KMS-11 (cell line): Measurements from ENCODE around the gene ARFIP2.
A peak's percentile ranks its signal among the peaks of the same experiment; 100 is the strongest.

Source experiments
- H2AFZ ChIP-seq: fragments of 200-600 bp; sonication (generic); 2 replicates; pipeline ENCODE4 v1.6.1; 2016; ENCODE audit warnings: antibody characterized with exemption, mixed run types, low read depth
- H3K27ac ChIP-seq: fragments of 200-600 bp; sonication (generic); 2 replicates; pipeline ENCODE4 v1.6.1; 2016; ENCODE audit warnings: mild to moderate bottlenecking, mixed run types
- H3K27me3 ChIP-seq: fragments of 200-600 bp; sonication (generic); 2 replicates; pipeline ENCODE4 v1.6.1; 2017; ENCODE audit warnings: mild to moderate bottlenecking, low read depth, mixed run types, moderate library complexity; ENCODE audit not compliant: insufficient read depth
- H3K36me3 ChIP-seq: fragments of 200-600 bp; sonication (generic); 2 replicates; pipeline ENCODE4 v1.6.1; 2017; ENCODE audit warnings: mild to moderate bottlenecking, mixed run types; ENCODE audit not compliant: insufficient read depth
- H3K4me1 ChIP-seq: fragments of 200-600 bp; sonication (generic); 2 replicates; pipeline ENCODE4 v1.6.1; 2016; ENCODE audit warnings: mild to moderate bottlenecking, low read depth, mixed run types; ENCODE audit not compliant: poor library complexity, severe bottlenecking
- H3K4me2 ChIP-seq: fragments of 200-600 bp; sonication (generic); 2 replicates; pipeline ENCODE4 v1.7.0; 2016; ENCODE audit warnings: mild to moderate bottlenecking, mixed run types
- H3K4me3 ChIP-seq: fragments of 200-600 bp; sonication (generic); IDR thresholded peaks from 2 replicates; pipeline ENCODE4 v1.6.1; 2017; ENCODE audit warnings: low read depth, low read length, mixed read lengths; ENCODE audit not compliant: insufficient read depth
- H3K79me2 ChIP-seq: fragments of 200-600 bp; sonication (generic); 2 replicates; pipeline ENCODE4 v1.6.1; 2016; ENCODE audit warnings: low read depth, mixed run types; ENCODE audit not compliant: insufficient read depth
- H3K9ac ChIP-seq: fragments of 200-600 bp; sonication (generic); 2 replicates; pipeline ENCODE4 v1.6.1; 2016; ENCODE audit warnings: mild to moderate bottlenecking, mixed run types
- H4K20me1 ChIP-seq: fragments of 200-600 bp; sonication (generic); 2 replicates; pipeline ENCODE4 v1.6.1; 2016; ENCODE audit warnings: mild to moderate bottlenecking, mixed run types; ENCODE audit not compliant: insufficient read depth
- TF ChIP-seq, protein P1 (sequence below): fragments of 200-600 bp; sonication (generic); conservative IDR thresholded peaks from 2 replicates; pipeline ENCODE4 v1.6.1; 2017; ENCODE audit warnings: low read depth, mild to moderate bottlenecking, antibody characterized with exemption, low read length, moderate library complexity, mixed read lengths

Gene ARFIP2

DNA sequence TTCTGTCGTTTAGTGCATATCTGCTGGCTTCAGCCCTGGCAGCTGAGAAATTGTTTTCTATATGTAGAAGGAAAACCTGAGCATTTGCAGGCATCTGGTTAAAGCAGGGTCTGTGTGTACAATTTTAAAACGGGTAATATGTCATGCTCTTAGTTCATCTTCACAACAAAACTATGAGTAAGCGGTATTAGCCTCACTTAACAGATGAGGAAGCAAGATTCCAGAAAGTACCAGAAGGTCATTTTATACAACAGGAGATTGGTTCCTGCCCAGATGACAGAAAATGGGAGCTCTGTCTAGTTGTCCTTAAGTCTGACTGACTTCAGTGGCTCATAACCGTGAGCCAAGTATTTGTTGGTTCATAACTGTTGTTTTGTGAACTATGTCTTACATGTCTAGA is 1.3 kb upstream of the ARFIP2 start:
- Histone ChIP-seq H3K27me3 (no peaks in the 10 kb centered on the region), H3K9ac (peak overlapping the region; percentile 87; the same call in 1 of the 2 replicates), H3K27ac (no peak overlapping the region), H3K36me3 (0 out of 2 replicates have a peak, but pooled peaks cover 5% of the 10 kb centered on the region), H3K79me2 (peaks cover 33% of the 10 kb centered on the region), H3K4me2 (peak overlapping the region; percentile 95), H4K20me1 (no peaks in the 10 kb centered on the region; the same call in 1 of the 2 replicates), H3K4me1 (peaks cover 20% of the 10 kb centered on the region), H3K4me3 (peak overlapping the region; percentile 40), H2AFZ (no peak overlapping the region)
- TF ChIP-seq, protein P1, sequence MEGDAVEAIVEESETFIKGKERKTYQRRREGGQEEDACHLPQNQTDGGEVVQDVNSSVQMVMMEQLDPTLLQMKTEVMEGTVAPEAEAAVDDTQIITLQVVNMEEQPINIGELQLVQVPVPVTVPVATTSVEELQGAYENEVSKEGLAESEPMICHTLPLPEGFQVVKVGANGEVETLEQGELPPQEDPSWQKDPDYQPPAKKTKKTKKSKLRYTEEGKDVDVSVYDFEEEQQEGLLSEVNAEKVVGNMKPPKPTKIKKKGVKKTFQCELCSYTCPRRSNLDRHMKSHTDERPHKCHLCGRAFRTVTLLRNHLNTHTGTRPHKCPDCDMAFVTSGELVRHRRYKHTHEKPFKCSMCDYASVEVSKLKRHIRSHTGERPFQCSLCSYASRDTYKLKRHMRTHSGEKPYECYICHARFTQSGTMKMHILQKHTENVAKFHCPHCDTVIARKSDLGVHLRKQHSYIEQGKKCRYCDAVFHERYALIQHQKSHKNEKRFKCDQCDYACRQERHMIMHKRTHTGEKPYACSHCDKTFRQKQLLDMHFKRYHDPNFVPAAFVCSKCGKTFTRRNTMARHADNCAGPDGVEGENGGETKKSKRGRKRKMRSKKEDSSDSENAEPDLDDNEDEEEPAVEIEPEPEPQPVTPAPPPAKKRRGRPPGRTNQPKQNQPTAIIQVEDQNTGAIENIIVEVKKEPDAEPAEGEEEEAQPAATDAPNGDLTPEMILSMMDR = no peak

DNA sequence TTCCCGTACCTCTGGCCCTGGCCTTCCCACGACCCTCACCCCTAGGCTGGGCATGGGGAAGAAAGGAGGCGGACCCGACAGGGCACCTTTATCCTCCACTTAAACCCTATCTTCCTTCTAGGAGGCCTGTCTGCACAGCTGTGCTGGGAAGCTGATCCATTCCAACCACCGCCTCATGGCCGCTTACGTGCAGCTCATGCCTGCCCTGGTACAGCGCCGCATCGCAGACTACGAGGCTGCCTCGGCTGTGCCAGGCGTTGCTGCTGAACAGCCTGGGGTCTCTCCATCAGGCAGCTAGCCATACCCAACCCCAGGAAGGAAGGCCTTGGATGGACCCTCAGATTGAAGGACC is 769 bp upstream of the ARFIP2 start:
- Histone ChIP-seq H3K4me3 (peak overlapping the region; percentile 40), H3K36me3 (0 out of 2 replicates have a peak, but pooled peaks cover 5% of the 10 kb centered on the region), H3K4me2 (peak overlapping the region; percentile 95), H3K4me1 (peaks cover 20% of the 10 kb centered on the region), H3K79me2 (peaks cover 33% of the 10 kb centered on the region), H2AFZ (peak overlapping the region; percentile 55; the same call in 1 of the 2 replicates), H3K27me3 (no peaks in the 10 kb centered on the region), H3K9ac (peak overlapping the region; percentile 87), H4K20me1 (no peaks in the 10 kb centered on the region; the same call in 1 of the 2 replicates), H3K27ac (peak overlapping the region; percentile 69)
- TF ChIP-seq, protein P1 = no peak

DNA sequence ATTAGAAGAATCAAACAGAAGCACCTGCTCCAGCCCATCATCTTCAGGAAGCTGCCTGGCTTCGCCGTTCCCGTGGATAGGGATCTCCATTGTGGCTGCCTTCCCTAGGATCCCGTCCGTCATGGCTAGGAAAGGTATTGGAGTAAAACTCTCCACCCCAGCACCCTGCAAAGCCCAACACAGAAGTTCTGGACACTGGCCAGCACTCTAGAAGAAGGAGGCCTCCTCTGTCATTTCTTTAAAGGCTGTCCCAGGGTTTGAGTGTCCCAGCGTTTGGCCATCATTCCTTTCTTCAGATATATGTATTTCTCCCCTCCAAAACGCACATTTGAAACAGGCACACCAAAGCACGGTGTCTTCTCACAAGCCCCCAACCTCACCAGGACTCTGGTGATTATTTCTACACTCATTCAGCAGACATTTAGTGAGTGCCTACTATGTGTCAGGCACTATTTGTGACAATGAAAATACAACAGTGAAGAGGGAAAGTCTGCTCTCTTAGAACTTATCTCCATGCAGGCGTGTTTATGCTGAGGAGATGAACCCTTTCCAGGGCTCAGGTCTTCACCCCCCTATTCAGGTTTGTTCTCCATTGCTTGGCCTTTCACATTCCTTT is 724 bp downstream of the ARFIP2 start:
- H3K36me3 ChIP-seq = 0 out of 2 replicates have a peak, but pooled peaks cover 5% of the 10 kb centered on the region
- peak overlapping the region; percentile 55; the same call in 1 of the 2 replicates for H2AFZ ChIP-seq
- H3K27me3 ChIP-seq = no peaks in the 10 kb centered on the region
- peak overlapping the region; percentile 87 for H3K9ac ChIP-seq
- peaks cover 20% of the 10 kb centered on the region for H3K4me1 ChIP-seq
- peak overlapping the region; percentile 78 for H3K4me2 ChIP-seq
- no peaks in the 10 kb centered on the region for H4K20me1 ChIP-seq
- peaks cover 33% of the 10 kb centered on the region for H3K79me2 ChIP-seq
- peak overlapping the region; percentile 69; the same call in 1 of the 2 replicates for H3K27ac ChIP-seq
- TF ChIP-seq, protein P1 = no peak
- H3K4me3 ChIP-seq = no peak overlapping the region

DNA sequence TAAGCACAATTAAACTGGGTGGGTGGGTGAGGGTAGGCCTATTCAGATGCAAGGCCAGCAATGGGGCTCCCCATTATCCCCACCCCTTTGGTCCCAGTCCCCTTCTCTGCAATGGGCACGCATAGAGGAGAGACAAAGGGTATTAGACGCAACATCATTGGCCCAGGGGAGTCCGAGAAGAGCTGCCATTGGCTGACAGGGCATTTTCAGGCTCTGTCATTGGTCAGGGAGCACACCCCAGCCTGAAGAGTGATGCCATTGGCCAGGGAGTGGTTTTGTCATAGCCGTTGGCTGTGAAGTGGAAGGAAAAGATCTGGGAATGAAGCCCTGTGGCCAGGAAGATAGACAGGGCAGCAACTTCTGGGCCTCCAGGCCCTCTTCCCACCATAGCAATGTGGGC is 4.6 kb downstream of the ARFIP2 start:
- peaks cover 15% of the 10 kb centered on the region for H3K4me1 ChIP-seq
- no peak overlapping the region for H3K9ac ChIP-seq
- no peaks in the 10 kb centered on the region for H3K27me3 ChIP-seq
- H3K79me2 ChIP-seq = peaks cover 11% of the 10 kb centered on the region; the same call in 1 of the 2 replicates
- no peak overlapping the region for H3K27ac ChIP-seq
- no peak overlapping the region for H3K4me2 ChIP-seq
- no peak overlapping the region for H3K4me3 ChIP-seq
- TF ChIP-seq, protein P1 = no peak
- H3K36me3 ChIP-seq = no peaks in the 10 kb centered on the region
- H4K20me1 ChIP-seq = no peaks in the 10 kb centered on the region
- H2AFZ ChIP-seq = no peak overlapping the region
